Measurements from ENCODE around the gene GOSR1.
"Not testable (repeated sequence)": the region's sequence is repeated elsewhere in the genome, so short reads cannot be mapped to it uniquely, and the experiment has no call there.

Gene GOSR1

DNA sequence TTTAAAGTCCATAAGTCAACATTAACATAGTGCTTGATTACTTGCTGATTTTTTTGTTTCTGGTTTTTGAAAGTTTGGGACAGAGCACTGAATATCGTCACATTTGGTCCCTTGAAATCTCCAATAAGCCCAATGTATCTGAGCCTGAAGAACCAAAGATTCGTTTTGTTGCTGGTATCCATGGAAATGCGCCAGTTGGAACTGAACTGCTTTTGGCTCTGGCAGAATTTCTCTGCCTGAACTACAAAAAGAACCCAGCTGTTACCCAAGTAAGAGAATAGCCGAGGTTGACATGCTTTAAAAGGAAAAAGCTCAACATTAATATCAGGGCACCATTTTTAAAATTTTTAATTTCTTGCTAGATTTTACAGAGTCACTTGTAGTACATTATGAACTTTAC is 27.7 kb upstream of the GOSR1 start:
- no peak for DNase-seq (ENCODE audit: low read depth)
- no peak overlapping the region for H3K4me3 ChIP-seq (ENCODE audit: low read depth, low read length)
- TF ChIP-seq, protein P1, sequence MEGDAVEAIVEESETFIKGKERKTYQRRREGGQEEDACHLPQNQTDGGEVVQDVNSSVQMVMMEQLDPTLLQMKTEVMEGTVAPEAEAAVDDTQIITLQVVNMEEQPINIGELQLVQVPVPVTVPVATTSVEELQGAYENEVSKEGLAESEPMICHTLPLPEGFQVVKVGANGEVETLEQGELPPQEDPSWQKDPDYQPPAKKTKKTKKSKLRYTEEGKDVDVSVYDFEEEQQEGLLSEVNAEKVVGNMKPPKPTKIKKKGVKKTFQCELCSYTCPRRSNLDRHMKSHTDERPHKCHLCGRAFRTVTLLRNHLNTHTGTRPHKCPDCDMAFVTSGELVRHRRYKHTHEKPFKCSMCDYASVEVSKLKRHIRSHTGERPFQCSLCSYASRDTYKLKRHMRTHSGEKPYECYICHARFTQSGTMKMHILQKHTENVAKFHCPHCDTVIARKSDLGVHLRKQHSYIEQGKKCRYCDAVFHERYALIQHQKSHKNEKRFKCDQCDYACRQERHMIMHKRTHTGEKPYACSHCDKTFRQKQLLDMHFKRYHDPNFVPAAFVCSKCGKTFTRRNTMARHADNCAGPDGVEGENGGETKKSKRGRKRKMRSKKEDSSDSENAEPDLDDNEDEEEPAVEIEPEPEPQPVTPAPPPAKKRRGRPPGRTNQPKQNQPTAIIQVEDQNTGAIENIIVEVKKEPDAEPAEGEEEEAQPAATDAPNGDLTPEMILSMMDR (IDR thresholded peaks at IDR 0.05; ENCODE audit: insufficient read depth, low read depth, low read length, missing control alignments), result no peak

DNA sequence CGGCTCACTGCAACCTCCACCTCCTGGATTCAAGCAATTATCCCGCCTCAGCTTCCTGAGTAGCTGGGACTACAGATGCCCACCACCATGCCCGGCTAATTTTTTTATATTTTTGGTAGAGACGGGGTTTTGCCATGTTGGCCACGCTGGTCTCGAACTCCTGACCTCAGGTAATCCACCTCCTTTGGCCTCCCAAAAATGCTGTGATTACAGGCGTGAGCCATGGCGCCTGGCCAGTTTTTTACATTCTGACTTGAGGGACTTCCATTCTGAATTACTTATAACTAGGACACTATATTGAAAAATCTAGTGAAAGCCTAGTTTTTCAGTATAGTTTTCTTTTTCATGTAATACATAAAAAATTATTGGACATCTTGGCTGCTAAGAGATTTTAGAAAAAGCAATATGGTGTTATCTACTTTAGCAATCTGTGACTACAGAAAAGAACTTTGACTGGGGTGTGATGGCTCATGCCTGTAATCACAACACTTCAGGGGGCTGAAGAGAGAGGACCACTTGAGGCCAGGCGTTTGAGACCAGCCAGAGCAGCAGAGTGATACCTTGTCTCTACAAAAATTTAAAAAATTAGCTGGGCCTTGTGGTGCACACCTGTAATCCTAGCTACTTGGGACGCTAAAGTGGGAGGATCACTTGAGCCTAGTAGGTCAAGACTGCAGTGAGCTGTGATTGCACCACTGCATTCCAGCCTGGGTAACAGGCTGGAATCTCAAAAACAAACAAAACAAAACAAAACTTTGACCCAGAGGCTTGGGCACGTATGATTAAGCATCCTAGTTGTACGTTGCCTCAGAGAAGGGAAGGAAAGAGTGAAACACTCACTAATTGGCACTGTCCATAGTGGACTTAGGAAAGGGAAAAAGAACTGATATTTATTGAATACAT is 26.8 kb upstream of the GOSR1 start:
- TF ChIP-seq, protein P1 (IDR thresholded peaks at IDR 0.05; ENCODE audit: insufficient read depth, low read depth, low read length, missing control alignments), result no peak
- DNase-seq (ENCODE audit: low read depth), result no peak
- no peak overlapping the region for H3K4me3 ChIP-seq (ENCODE audit: low read depth, low read length)

DNA sequence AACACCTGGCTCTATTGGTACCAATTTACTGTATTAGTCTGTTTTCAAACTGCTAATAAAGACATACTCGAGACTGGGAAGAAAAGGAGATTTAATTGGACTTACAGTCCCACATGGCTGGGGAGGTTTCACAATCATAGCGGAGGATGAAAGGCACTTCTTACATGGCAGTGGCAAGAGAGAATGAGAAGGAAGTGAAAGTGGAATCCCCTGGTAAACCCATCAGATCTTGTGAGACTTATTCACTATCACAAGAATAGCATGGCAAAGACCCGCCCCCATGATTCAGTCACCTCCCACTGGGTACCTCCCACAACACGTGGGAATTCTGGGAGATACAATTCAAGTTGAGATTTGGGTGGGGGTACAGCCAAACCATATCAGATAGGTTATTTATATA is 22.6 kb upstream of the GOSR1 start:
- TF ChIP-seq, protein P1 (IDR thresholded peaks at IDR 0.05; ENCODE audit: insufficient read depth, low read depth, low read length, missing control alignments), result no peak
- DNase-seq (ENCODE audit: low read depth), result no peak
- H3K4me3 ChIP-seq (ENCODE audit: low read depth, low read length), result no peak overlapping the region

DNA sequence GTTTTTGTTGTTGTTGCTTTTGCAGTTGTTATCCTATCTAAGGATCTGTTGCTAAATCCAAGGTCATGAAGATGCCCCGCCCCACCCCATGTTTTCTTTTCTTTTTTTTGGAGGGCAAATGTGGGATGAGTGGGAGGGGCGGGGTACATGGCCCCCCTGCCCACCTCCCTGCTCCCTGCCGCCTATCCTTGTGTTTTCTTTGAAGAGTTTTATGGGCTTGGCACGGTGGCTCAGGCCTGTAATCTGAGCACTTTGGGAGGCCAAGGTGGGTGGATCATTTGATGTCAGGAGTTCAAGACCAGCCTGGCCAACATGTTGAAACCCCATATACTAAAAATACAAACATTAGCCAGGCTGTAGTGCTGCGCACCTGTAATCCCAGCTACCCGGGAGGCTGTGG is 18.8 kb upstream of the GOSR1 start:
- DNase-seq (ENCODE audit: low read depth), result no peak
- TF ChIP-seq, protein P1 (IDR thresholded peaks at IDR 0.05; ENCODE audit: insufficient read depth, low read depth, low read length, missing control alignments), result no peak
- H3K4me3 ChIP-seq (ENCODE audit: low read depth, low read length), result no peak overlapping the region

DNA sequence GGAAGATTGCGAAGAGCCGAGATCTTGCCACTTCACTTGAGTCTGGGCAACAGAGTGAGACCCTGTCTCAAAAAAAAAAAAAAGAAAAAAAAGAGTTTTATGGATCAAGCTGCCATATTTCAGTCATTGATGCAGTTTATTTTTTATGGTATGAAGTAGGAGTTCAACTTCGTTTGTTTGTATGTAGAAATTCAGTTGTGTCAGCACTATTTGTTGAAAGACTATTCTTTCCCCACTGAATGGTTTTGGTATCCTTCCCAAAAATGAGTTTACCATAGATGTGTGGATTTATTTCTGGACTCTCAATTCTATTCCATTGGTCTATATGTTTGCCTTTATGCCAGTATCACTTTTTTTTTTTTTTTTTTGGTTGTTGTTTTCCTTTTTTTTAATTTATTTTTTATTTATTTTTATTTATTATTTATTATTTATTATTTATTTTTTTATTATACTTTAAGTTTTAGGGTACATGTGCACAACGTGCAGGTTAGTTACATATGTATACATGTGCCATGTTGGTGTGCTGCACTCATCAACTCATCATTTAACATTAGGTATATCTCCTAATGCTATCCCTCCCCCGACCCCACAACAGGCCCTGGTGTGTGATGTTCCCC is 18.3 kb upstream of the GOSR1 start:
- H3K4me3 ChIP-seq (ENCODE audit: low read depth, low read length); DNase-seq (ENCODE audit: low read depth): not testable (repeated sequence)

DNA sequence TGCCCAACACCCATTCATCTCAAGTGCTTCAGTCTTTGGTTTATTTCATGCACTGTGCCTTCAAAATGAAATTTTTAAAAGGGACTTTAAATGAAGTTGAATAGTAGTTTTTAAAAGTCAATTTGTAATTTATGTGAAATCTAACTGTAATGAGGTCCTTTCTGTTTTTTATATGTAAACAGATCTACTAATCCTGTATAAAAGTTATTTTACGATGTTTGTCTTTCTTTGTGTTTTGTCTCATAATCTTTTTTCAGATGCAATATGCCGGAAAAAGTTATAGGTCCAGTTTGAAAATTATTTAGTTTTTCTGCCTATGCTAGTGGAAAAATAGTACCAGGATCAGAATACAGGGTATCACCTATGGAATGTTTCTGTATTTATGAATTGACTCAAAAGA is 8.7 kb upstream of the GOSR1 start:
- DNase-seq (ENCODE audit: low read depth), result no peak
- no peak overlapping the region for H3K4me3 ChIP-seq (ENCODE audit: low read depth, low read length)
- TF ChIP-seq, protein P1 (IDR thresholded peaks at IDR 0.05; ENCODE audit: insufficient read depth, low read depth, low read length, missing control alignments), result no peak

DNA sequence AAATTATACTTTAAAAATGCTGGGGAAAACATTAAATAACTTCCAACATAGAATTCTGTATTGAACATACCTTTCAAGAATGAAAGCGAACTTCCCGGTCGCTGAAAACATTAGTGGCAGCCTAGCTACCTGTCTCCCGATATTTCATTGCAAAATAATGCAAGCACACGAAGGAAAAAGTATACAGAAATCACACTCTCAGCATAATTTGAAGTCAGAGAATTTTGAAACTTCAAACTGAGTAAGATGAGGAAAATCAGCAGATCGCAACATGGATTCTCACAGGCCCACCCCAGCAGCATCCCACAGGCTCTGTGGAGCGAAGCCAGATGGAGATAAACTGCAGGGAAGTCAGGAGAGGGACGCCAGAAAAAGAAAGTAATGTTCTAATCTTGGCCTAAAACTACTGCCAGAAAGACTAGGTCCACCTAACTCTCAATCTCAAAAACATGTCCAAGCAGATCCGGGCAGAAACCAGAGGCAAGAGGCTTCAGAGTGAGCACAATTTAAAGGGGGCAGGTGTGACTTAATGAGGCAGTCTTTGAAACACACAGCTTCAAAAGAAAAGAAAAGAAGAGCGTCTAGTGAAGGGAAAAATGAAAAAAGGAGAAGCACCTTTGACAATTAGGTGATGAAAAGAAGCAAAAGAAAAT is 4.8 kb upstream of the GOSR1 start:
- TF ChIP-seq, protein P1 (IDR thresholded peaks at IDR 0.05; ENCODE audit: insufficient read depth, low read depth, low read length, missing control alignments), result no peak
- no peak overlapping the region; the same call in 1 of the 2 replicates for H3K4me3 ChIP-seq (ENCODE audit: low read depth, low read length)
- no peak for DNase-seq (ENCODE audit: low read depth)

Data from GM12865 (cell line).